A673 (cell line): ENCODE data around the gene TEX53.

Source experiments
- EZH2 ChIP-seq: fragments of 200-600 bp; sonication (generic); IDR thresholded peaks from 2 replicates; pipeline ENCODE4 v1.6.1; 2017; ENCODE audit warnings: borderline replicate concordance, low read depth, mild to moderate bottlenecking, mixed read lengths, antibody characterized with exemption, low read length; ENCODE audit not compliant: poor library complexity, severe bottlenecking
- TF ChIP-seq, protein P1 (sequence below): fragments of 300-800, 200-600 bp; sonication (generic); conservative IDR thresholded peaks from 2 replicates; pipeline ENCODE4 v1.5.1; 2017; ENCODE audit warnings: low read depth, mild to moderate bottlenecking, antibody characterized with exemption, low read length, moderate library complexity, mixed read lengths

DNA sequence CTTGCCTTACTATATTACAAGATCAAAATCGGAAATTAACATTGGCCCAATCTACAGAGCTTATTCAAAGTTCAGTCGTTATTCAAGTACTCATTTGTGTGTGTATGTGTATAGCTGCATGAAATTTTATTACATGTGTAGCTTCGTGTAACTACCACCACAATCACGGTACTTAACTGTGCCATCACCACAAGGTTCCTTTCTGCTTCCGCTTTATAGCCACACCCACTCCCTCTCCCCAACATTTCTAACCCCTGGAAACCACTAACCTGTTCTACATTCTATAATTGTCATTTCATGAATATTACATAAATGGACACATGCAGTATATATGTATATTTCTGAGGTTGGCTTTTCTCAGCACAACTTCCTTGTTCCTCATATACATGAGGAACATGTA is 28.3 kb upstream of the TEX53 start:
- TF ChIP-seq, protein P1, sequence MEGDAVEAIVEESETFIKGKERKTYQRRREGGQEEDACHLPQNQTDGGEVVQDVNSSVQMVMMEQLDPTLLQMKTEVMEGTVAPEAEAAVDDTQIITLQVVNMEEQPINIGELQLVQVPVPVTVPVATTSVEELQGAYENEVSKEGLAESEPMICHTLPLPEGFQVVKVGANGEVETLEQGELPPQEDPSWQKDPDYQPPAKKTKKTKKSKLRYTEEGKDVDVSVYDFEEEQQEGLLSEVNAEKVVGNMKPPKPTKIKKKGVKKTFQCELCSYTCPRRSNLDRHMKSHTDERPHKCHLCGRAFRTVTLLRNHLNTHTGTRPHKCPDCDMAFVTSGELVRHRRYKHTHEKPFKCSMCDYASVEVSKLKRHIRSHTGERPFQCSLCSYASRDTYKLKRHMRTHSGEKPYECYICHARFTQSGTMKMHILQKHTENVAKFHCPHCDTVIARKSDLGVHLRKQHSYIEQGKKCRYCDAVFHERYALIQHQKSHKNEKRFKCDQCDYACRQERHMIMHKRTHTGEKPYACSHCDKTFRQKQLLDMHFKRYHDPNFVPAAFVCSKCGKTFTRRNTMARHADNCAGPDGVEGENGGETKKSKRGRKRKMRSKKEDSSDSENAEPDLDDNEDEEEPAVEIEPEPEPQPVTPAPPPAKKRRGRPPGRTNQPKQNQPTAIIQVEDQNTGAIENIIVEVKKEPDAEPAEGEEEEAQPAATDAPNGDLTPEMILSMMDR = no peak
- no peak for TF ChIP-seq EZH2
